HG02840 (cell line): ENCODE measurements around the gene ANKRD36C.
"Not testable (repeated sequence)": the region's sequence is repeated elsewhere in the genome, so short reads cannot be mapped to it uniquely, and the experiment has no call there.

Source experiments
- ATAC-seq: cut with Tn5 transposase; IDR thresholded peaks from one replicate; pipeline ENCODE4 v1.9.1; 2021; ENCODE audit warnings: mild to moderate bottlenecking, moderate library complexity, moderate number of reproducible peaks; ENCODE audit not compliant: unreplicated experiment, low FRiP score

Gene ANKRD36C

GRCh38 chr2:96009833-96010232 lies 18.2 kb upstream of the ANKRD36C start:
- ATAC-seq, result not testable (repeated sequence)

GRCh38 chr2:96008051-96008450 lies 16.4 kb upstream of the ANKRD36C start:
- not testable (repeated sequence) for ATAC-seq

- not testable (repeated sequence) for ATAC-seq
Measured at GRCh38 chr2:96006248-96006647, 14.6 kb upstream of the ANKRD36C start.

GRCh38 chr2:95992520-95993272 lies 1.1 kb upstream of the ANKRD36C start:
- peak; percentile 54 for ATAC-seq

- peak; percentile 50 for ATAC-seq
Measured at GRCh38 chr2:95992102-95992501, 478 bp upstream of the ANKRD36C start.

GRCh38 chr2:95990884-95991283 lies 740 bp downstream of the ANKRD36C start:
- ATAC-seq, result not testable (repeated sequence)

- not testable (repeated sequence) for ATAC-seq
Measured at GRCh38 chr2:95951662-95952061, 40.0 kb downstream of the ANKRD36C start.

GRCh38 chr2:95948039-95948438 lies 43.6 kb downstream of the ANKRD36C start:
- ATAC-seq, result not testable (repeated sequence)

GRCh38 chr2:95939947-95940346 lies 51.7 kb downstream of the ANKRD36C start:
- ATAC-seq, result not testable (repeated sequence)

- not testable (repeated sequence) for ATAC-seq
Measured at GRCh38 chr2:95930740-95931139, 60.9 kb downstream of the ANKRD36C start.

GRCh38 chr2:95917007-95917406 lies 74.6 kb downstream of the ANKRD36C start:
- not testable (repeated sequence) for ATAC-seq

GRCh38 chr2:95915131-95915530 lies 76.5 kb downstream of the ANKRD36C start:
- not testable (repeated sequence) for ATAC-seq

- not testable (repeated sequence) for ATAC-seq
Measured at GRCh38 chr2:95911431-95911830, 80.2 kb downstream of the ANKRD36C start.

GRCh38 chr2:95894443-95894842 lies 97.2 kb downstream of the ANKRD36C start:
- not testable (repeated sequence) for ATAC-seq

GRCh38 chr2:95867929-95868328 lies 123.7 kb downstream of the ANKRD36C start:
- not testable (repeated sequence) for ATAC-seq

- not testable (repeated sequence) for ATAC-seq
Measured at GRCh38 chr2:95867047-95867677, 124.5 kb downstream of the ANKRD36C start.

- not testable (repeated sequence) for ATAC-seq
Measured at GRCh38 chr2:95862121-95862520, 129.5 kb downstream of the ANKRD36C start.

- ATAC-seq, result no peak
Measured at GRCh38 chr2:95836151-95836550, 155.5 kb downstream of the ANKRD36C start.

GRCh38 chr2:95834077-95835013 lies 157.3 kb downstream of the ANKRD36C start:
- not testable (repeated sequence) for ATAC-seq

- not testable (repeated sequence) for ATAC-seq
Measured at GRCh38 chr2:95824218-95824617, 167.4 kb downstream of the ANKRD36C start.

- not testable (repeated sequence) for ATAC-seq
Measured at GRCh38 chr2:95817521-95817920, 174.1 kb downstream of the ANKRD36C start.
